Keratinocyte (primary cell): ENCODE results near the gene SFRP5. TPM values are rescaled to one million over a fixed set of nuclear protein-coding genes. Genes with fewer than 3 reads are reported as not detected.

Source experiments
- DNase-seq: peaks from one replicate; pipeline ENCODE4 v3.0.0-alpha.2; 2011; ENCODE audit warnings: low read depth, missing footprints, low spot score
- FAIRE-seq: peaks from 2 replicates; lab custom pipeline; 2011; peaks lifted over from hg19 to GRCh38; lab: Jason Lieb, UNC
- H2AFZ ChIP-seq: 2 replicates; pipeline ENCODE4 v1.6.0; 2012; ENCODE audit warnings: low read length, control low read depth, inconsistent platforms; ENCODE audit not compliant: control insufficient read depth
- H3K27ac ChIP-seq: 2 replicates; pipeline ENCODE4 v1.5.1; 2011; ENCODE audit warnings: low read length; ENCODE audit not compliant: control insufficient read depth, insufficient read depth
- H3K27me3 ChIP-seq: 3 replicates; pipeline ENCODE4 v1.6.0; 2011; ENCODE audit warnings: low read length; ENCODE audit not compliant: control insufficient read depth, insufficient read depth; ENCODE audit errors: extremely low read depth
- H3K36me3 ChIP-seq, 2 experiments: 2 replicates in 1 of 2; 3 replicates in 1 of 2; pipeline ENCODE4 v1.5.1; 2011; ENCODE audit warnings: low read length in 2 of 2, mild to moderate bottlenecking in 1 of 2; ENCODE audit not compliant: control insufficient read depth in 2 of 2, insufficient read depth in 2 of 2; ENCODE audit errors: extremely low read depth in 1 of 2
- H3K4me1 ChIP-seq: 3 replicates; pipeline ENCODE4 v1.5.1; 2011; ENCODE audit warnings: low read length; ENCODE audit not compliant: control insufficient read depth, insufficient read depth; ENCODE audit errors: extremely low read depth
- H3K4me2 ChIP-seq: 3 replicates; pipeline ENCODE4 v1.6.0; 2011; ENCODE audit warnings: low read depth, low read length; ENCODE audit not compliant: control insufficient read depth, insufficient read depth; ENCODE audit errors: extremely low read depth
- H3K4me3 ChIP-seq, 3 experiments: fragments of 200-600 bp in 1 of 3; sonication (generic) in 1 of 3; 2 replicates in 2 of 3; 3 replicates in 1 of 3; pipeline ENCODE4 v1.5.1; 2011 to 2016; ENCODE audit warnings: low read length in 3 of 3, mild to moderate bottlenecking in 3 of 3, control low read depth in 2 of 3, inconsistent platforms in 1 of 3, low read depth in 1 of 3, mixed read lengths in 1 of 3, mixed run types in 1 of 3, moderate library complexity in 1 of 3; ENCODE audit not compliant: control insufficient read depth in 2 of 3, insufficient read depth in 2 of 3; ENCODE audit errors: extremely low read depth in 1 of 3
- H3K79me2 ChIP-seq: 2 replicates; pipeline ENCODE4 v1.6.0; 2012; ENCODE audit warnings: low read length; ENCODE audit not compliant: control insufficient read depth, insufficient read depth
- H3K9ac ChIP-seq: 3 replicates; pipeline ENCODE4 v1.6.0; 2011; ENCODE audit warnings: low read length; ENCODE audit not compliant: control insufficient read depth, insufficient read depth; ENCODE audit errors: extremely low read depth
- H3K9me1 ChIP-seq: 3 replicates; pipeline ENCODE4 v1.6.0; 2011; ENCODE audit warnings: low read length; ENCODE audit not compliant: control insufficient read depth, insufficient read depth; ENCODE audit errors: extremely low read depth
- H3K9me3 ChIP-seq: 2 replicates; pipeline ENCODE4 v1.5.1; 2012; ENCODE audit warnings: low read depth, low read length; ENCODE audit not compliant: control insufficient read depth
- H4K20me1 ChIP-seq: 3 replicates; pipeline ENCODE4 v1.6.0; 2011; ENCODE audit warnings: low read length; ENCODE audit not compliant: control insufficient read depth, insufficient read depth; ENCODE audit errors: extremely low read depth
- CTCF ChIP-seq, 3 experiments: IDR thresholded peaks in 1 of 3; conservative IDR thresholded peaks in 1 of 3; optimal IDR thresholded peaks in 1 of 3; 2 replicates in 2 of 3; 3 replicates in 1 of 3; pipeline versions ENCODE3 to v1.5.1; 2011; ENCODE audit warnings: low read length in 3 of 3, mild to moderate bottlenecking in 3 of 3, moderate library complexity in 2 of 3, control low read depth in 1 of 3, inconsistent platforms in 1 of 3; ENCODE audit not compliant: insufficient read depth in 2 of 3; ENCODE audit errors: extremely low read depth in 1 of 3
- EZH2 ChIP-seq: IDR thresholded peaks from one replicate; pipeline ENCODE4 v1.6.1; 2012; ENCODE audit warnings: inconsistent platforms, mild to moderate bottlenecking, low read length, moderate library complexity
- dilution Hi-C: fragments of 300-500 bp; cut with MboI; formaldehyde crosslinking; loops from one replicate; pipeline ENCODE4 v1.7.0; 2020; ENCODE audit warnings: low sequenced_read_pairs; ENCODE audit not compliant: extremely low pct_ligation_motif_present
- polyA plus RNA-seq, 5 experiments: library from polyadenylated mRNA; depleted of rRNA in 3 of 5; stranded (reverse) in 3 of 5; stranded (forward) in 1 of 5; unstranded in 1 of 5; fragments of >200 nt; gene quantifications; 1 replicate in 1 of 5; 2 replicates in 3 of 5; 3 replicates in 1 of 5; pipeline versions ENCODE4 v1.2.1 to v1.2.3, GENCODE V29; 2011 to 2012; ENCODE audit warnings: missing spikeins in 2 of 5, low read depth in 1 of 5, low replicate concordance in 1 of 5

The SFRP5 gene
- polyA plus RNA-seq, 1 donor (not counting 4 experiments of a cell fraction or from before 2014, with no cell fraction given) = not detected

- H3K36me3 ChIP-seq = peaks cover 43 to 49% of the 10 kb centered on the region in 2 experiments
- H3K4me1 ChIP-seq = peaks cover 2% of the 10 kb centered on the region
- H3K9me1 ChIP-seq = no peaks in the 10 kb centered on the region
- H3K27ac ChIP-seq = no peak overlapping the region
- no peaks in the 10 kb centered on the region for H3K9me3 ChIP-seq
- H3K79me2 ChIP-seq = no peaks in the 10 kb centered on the region
- H2AFZ ChIP-seq = no peak overlapping the region
- DNase-seq = no peak
- H3K27me3 ChIP-seq = no peaks in the 10 kb centered on the region
- TF ChIP-seq EZH2 = no peak
- TF ChIP-seq CTCF (optimal IDR thresholded peaks at IDR 0.05 in 1 of 3, IDR thresholded peaks at IDR 0.05 in 1 of 3, conservative IDR thresholded peaks at IDR 0.05 in 1 of 3; ENCODE audit: extremely low read depth in 1 of 3, insufficient read depth in 2 of 3, low read length in 3 of 3) = no peak
- no peak overlapping the region for H3K9ac ChIP-seq
- H3K4me3 ChIP-seq = no peak overlapping the region
- H4K20me1 ChIP-seq = peaks cover 2% of the 10 kb centered on the region
- FAIRE-seq = no peak
- dilution Hi-C loops = loop anchor here (25.0 kb wide), 1 partner anchor 108 kb away; no protein-coding TSS in a partner anchor
- no peak overlapping the region for H3K4me2 ChIP-seq
Measured at GRCh38 chr10:97754726-97755125, 17.1 kb downstream of the SFRP5 start.

- H3K4me3 ChIP-seq = no peak overlapping the region
- no peak overlapping the region for H3K9ac ChIP-seq
- H4K20me1 ChIP-seq = no peaks in the 10 kb centered on the region
- DNase-seq = no peak
- H3K79me2 ChIP-seq = no peaks in the 10 kb centered on the region
- H2AFZ ChIP-seq = no peak overlapping the region
- H3K36me3 ChIP-seq = peaks cover 53 to 55% of the 10 kb centered on the region in 2 experiments
- no peaks in the 10 kb centered on the region for H3K4me1 ChIP-seq
- H3K27me3 ChIP-seq = no peaks in the 10 kb centered on the region
- dilution Hi-C loops = loop anchor here (25.0 kb wide), 1 partner anchor 109 kb away; no protein-coding TSS in a partner anchor
- H3K27ac ChIP-seq = no peak overlapping the region
- H3K4me2 ChIP-seq = no peak overlapping the region
- FAIRE-seq = no peak
- TF ChIP-seq EZH2 (no peak), CTCF (optimal IDR thresholded peaks at IDR 0.05 in 1 of 3, IDR thresholded peaks at IDR 0.05 in 1 of 3, conservative IDR thresholded peaks at IDR 0.05 in 1 of 3; ENCODE audit: extremely low read depth in 1 of 3, insufficient read depth in 2 of 3, low read length in 3 of 3) (no peak)
- no peaks in the 10 kb centered on the region for H3K9me3 ChIP-seq
- H3K9me1 ChIP-seq = no peaks in the 10 kb centered on the region
Measured at GRCh38 chr10:97752956-97753355, 18.8 kb downstream of the SFRP5 start.
